Astrocyte (in vitro differentiated cells and primary cell): Measurements from ENCODE around the gene SCAP. TPM values are rescaled to one million over a fixed set of nuclear protein-coding genes. Genes with fewer than 3 reads are reported as not detected.

Experiments
- DNase-seq: peaks from one replicate; pipeline ENCODE4 v3.0.0-alpha.2; 2010; ENCODE audit warnings: low read depth
- FAIRE-seq: peaks from 2 replicates; lab custom pipeline; 2011; peaks lifted over from hg19 to GRCh38; lab: Jason Lieb, UNC
- H2AFZ ChIP-seq: 2 replicates; pipeline ENCODE4 v1.6.0; 2012; ENCODE audit warnings: low read depth, low read length, inconsistent platforms
- H3K27ac ChIP-seq: 2 replicates; pipeline ENCODE4 v1.5.1; 2011; ENCODE audit warnings: low read depth, low read length, inconsistent platforms
- H3K27me3 ChIP-seq: 2 replicates; pipeline ENCODE4 v1.6.0; 2011; ENCODE audit warnings: low read length, inconsistent platforms; ENCODE audit not compliant: insufficient read depth
- H3K36me3 ChIP-seq: 2 replicates; pipeline ENCODE4 v1.5.1; 2011; ENCODE audit warnings: low read length, inconsistent platforms; ENCODE audit not compliant: insufficient read depth
- H3K4me1 ChIP-seq: 2 replicates; pipeline ENCODE4 v1.5.1; 2011; ENCODE audit warnings: low read length, inconsistent platforms; ENCODE audit not compliant: insufficient read depth
- H3K4me2 ChIP-seq: 2 replicates; pipeline ENCODE4 v1.6.0; 2012; ENCODE audit warnings: low read length, inconsistent platforms
- H3K4me3 ChIP-seq: 2 replicates; pipeline ENCODE4 v1.5.1; 2011; ENCODE audit warnings: low read depth, mild to moderate bottlenecking, low read length, inconsistent platforms; ENCODE audit not compliant: insufficient read depth
- H3K79me2 ChIP-seq: 2 replicates; pipeline ENCODE4 v1.6.0; 2012; ENCODE audit warnings: mild to moderate bottlenecking, low read length, inconsistent platforms; ENCODE audit not compliant: insufficient read depth
- H3K9ac ChIP-seq: 2 replicates; pipeline ENCODE4 v1.6.0; 2012; ENCODE audit warnings: mild to moderate bottlenecking, low read length, inconsistent platforms
- H3K9me3 ChIP-seq: 2 replicates; pipeline ENCODE4 v1.5.1; 2012; ENCODE audit warnings: low read depth, mild to moderate bottlenecking, low read length, inconsistent platforms; ENCODE audit not compliant: insufficient read depth
- H4K20me1 ChIP-seq: 2 replicates; pipeline ENCODE4 v1.6.0; 2012; ENCODE audit warnings: low read length, inconsistent platforms; ENCODE audit not compliant: insufficient read depth
- H3K27ac Mint-ChIP-seq: one replicate; pipeline ENCODE4 v1.8.0; 2021; ENCODE audit warnings: mild to moderate bottlenecking, mixed read lengths; ENCODE audit not compliant: unreplicated experiment
- H3K27me3 Mint-ChIP-seq: one replicate; pipeline ENCODE4 v1.8.0; 2021; ENCODE audit warnings: low read depth, mixed read lengths; ENCODE audit not compliant: unreplicated experiment
- H3K36me3 Mint-ChIP-seq: one replicate; pipeline ENCODE4 v1.8.0; 2021; ENCODE audit warnings: low read depth, mixed read lengths; ENCODE audit not compliant: unreplicated experiment
- H3K4me1 Mint-ChIP-seq: one replicate; pipeline ENCODE4 v1.8.0; 2021; ENCODE audit warnings: low read depth, mixed read lengths; ENCODE audit not compliant: unreplicated experiment
- H3K4me3 Mint-ChIP-seq: one replicate; pipeline ENCODE4 v1.8.0; 2021; ENCODE audit warnings: mild to moderate bottlenecking, moderate library complexity, mixed read lengths; ENCODE audit not compliant: unreplicated experiment
- H3K9me3 Mint-ChIP-seq: one replicate; pipeline ENCODE4 v1.8.0; 2021; ENCODE audit warnings: mild to moderate bottlenecking, mixed read lengths; ENCODE audit not compliant: unreplicated experiment
- CTCF ChIP-seq: IDR thresholded peaks from 2 replicates; pipeline ENCODE4 v1.5.1; 2011; ENCODE audit warnings: low read depth, mild to moderate bottlenecking, inconsistent platforms, low read length, moderate library complexity; ENCODE audit not compliant: insufficient read depth
- EZH2 ChIP-seq: IDR thresholded peaks from 2 replicates; pipeline ENCODE4 v1.6.1; 2012; ENCODE audit warnings: mild to moderate bottlenecking, low read length, inconsistent platforms; ENCODE audit not compliant: insufficient read depth
- total RNA-seq: library from RNA; stranded (reverse); gene quantifications from 2 replicates; pipeline ENCODE4 v1.2.1, GENCODE V29; 2021

SCAP gene
- total RNA-seq, 1 donor from 2014 or later = 47.9 TPM

DNA sequence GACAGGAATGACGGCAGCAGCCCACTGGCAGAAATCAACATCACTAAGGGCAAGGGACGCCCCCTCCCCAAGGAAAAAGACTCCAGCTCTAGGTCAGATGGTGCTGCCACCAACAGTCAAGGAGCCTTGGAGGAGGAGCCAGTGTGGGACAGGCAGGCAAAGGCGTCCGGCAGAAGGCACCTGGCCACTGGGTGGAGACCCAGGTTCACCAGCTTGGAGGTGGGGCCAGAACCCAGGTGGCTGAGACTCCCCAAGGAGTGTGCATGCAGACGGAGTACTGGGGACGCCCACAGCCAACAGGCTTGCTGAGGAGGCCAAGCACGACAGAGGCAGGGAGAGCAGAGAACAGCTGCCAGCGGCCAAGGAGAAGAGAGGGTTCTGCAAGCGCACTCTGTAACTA lies 59.7 kb downstream of the SCAP start:
- H2AFZ ChIP-seq = no peak overlapping the region
- TF ChIP-seq CTCF (no peak), EZH2 (no peak)
- peaks cover 18% of the 10 kb centered on the region for H3K36me3 Mint-ChIP-seq
- H3K79me2 ChIP-seq = no peaks in the 10 kb centered on the region
- peaks cover 10% of the 10 kb centered on the region for H4K20me1 ChIP-seq
- H3K27ac Mint-ChIP-seq = no peak overlapping the region
- DNase-seq (no peak), FAIRE-seq (no peak)
- peaks cover under 1% of the 10 kb centered on the region for H3K4me1 Mint-ChIP-seq
- no peak overlapping the region for H3K9ac ChIP-seq
- no peak overlapping the region for H3K4me3 ChIP-seq
- no peaks in the 10 kb centered on the region for H3K27me3 ChIP-seq
- peaks cover 3% of the 10 kb centered on the region for H3K4me1 ChIP-seq
- H3K9me3 Mint-ChIP-seq = no peaks in the 10 kb centered on the region
- H3K4me2 ChIP-seq = no peak overlapping the region
- no peaks in the 10 kb centered on the region for H3K27me3 Mint-ChIP-seq
- no peaks in the 10 kb centered on the region for H3K9me3 ChIP-seq
- H3K36me3 ChIP-seq = peaks cover 9% of the 10 kb centered on the region
- no peak overlapping the region for H3K27ac ChIP-seq
- H3K4me3 Mint-ChIP-seq = no peak overlapping the region

DNA sequence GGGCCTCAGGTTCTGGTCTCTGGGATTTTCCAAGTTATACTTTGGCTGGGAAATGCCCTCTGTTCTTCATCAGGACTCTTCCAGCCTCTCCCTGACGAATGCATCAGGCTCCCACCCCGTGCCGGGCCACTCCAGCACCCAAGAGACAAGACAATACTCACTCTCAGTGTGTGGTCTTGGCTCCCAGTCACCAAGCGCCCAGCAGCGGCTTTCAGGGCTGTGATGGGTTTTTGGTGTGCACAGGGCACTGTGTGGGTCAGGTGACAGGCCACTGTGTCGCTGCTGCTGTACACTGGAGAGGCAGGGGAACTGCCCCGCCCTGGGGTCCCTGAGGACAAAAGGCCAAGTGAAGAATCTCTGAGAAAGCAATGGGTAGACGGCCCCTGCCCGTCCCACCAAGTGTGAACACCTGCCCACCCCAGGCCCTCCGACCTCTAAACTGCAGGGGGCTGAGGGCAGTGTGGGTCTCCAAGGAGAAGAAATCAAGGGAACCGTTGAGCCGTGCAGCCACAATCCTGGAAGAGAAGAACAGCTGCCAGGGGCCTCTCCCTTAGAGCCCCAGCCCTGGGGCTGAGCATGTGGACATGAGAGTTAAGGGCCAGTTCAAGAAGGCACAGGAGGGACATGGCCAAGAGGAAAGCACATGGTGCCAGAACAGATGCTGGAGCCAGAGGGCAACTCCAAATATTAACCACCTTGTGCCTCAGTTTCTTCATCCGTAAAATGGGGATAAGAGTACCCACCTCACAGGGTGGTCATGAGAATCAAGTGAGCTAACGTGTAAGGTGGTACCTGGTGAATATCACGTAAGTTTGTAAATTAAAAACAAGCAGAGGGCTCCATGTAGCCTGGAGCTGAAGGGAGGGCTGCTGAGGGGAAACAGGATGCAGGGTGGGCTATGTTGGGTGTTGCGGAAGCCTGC lies 60.8 kb downstream of the SCAP start:
- no peak overlapping the region for H3K27ac ChIP-seq

More for the DNA sequence above, 60.8 kb downstream of the SCAP start:
- Histone ChIP-seq H3K9me3 (no peaks in the 10 kb centered on the region), H3K4me2 (no peak overlapping the region), H3K79me2 (no peaks in the 10 kb centered on the region), H3K9ac (no peak overlapping the region), H3K36me3 (peaks cover 9% of the 10 kb centered on the region), H3K4me3 (no peak overlapping the region), H4K20me1 (peaks cover 7% of the 10 kb centered on the region), H3K27me3 (no peaks in the 10 kb centered on the region), H3K4me1 (no peaks in the 10 kb centered on the region), H2AFZ (no peak overlapping the region)
- no peaks in the 10 kb centered on the region for H3K4me1 Mint-ChIP-seq
- no peak overlapping the region for H3K4me3 Mint-ChIP-seq
- no peak overlapping the region for H3K27ac Mint-ChIP-seq
- no peaks in the 10 kb centered on the region for H3K27me3 Mint-ChIP-seq
- no peaks in the 10 kb centered on the region for H3K9me3 Mint-ChIP-seq
- TF ChIP-seq EZH2 (no peak), CTCF (no peak)
- no peak for DNase-seq
- FAIRE-seq = no peak
- H3K36me3 Mint-ChIP-seq = peaks cover 17% of the 10 kb centered on the region
